ENCODE data around the gene NDUFB10.

GRCh38 chr16:1987198-1987597, 27.9 kb downstream of the NDUFB10 start:
- TF ChIP-seq YY1 (IDR thresholded peaks at IDR 0.05; ENCODE audit: insufficient read depth, insufficient read length) (no peak), ZNF274 (IDR thresholded peaks at IDR 0.05; ENCODE audit: low read depth, low read length) (no peak)

Data from NT2/D1 (cell line).